Measurements from ENCODE around the gene CDKN2B-AS1. TPM values are rescaled to one million over a fixed set of nuclear protein-coding genes. Genes with fewer than 3 reads are reported as not detected.

CDKN2B-AS1 gene
- total RNA-seq, 1 experiment from 2014 or later = not detected

DNA sequence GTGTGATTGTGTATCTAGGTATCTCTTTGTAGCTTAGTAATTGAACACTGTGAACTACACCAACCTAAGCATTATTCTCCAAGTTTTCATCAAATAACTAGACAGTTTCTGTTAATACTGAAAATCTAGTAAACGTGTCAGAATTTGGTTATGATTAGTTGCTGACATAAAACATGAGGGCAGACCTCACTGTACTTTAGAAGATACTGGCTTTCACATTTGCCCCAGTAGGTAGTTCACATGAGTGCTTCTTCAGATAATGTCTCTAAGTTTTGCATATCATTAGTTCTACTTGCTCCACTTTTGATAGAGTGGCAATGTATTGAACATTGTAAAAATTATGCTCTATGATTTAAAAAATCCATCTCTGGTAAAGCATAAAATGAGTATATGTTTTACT, 7.4 kb downstream of the CDKN2B-AS1 start:
- no peaks in the 10 kb centered on the region; a peak in 1 of 7 replicates for H3K36me3 Mint-ChIP-seq (ENCODE audit: insufficient read depth in 1 of 3, low read depth in 3 of 3)
- H3K79me2 ChIP-seq (ENCODE audit: insufficient read depth, low read length) = no peaks in the 10 kb centered on the region
- whole genome bisulfite sequencing (ENCODE audit: extremely low coverage, insufficient read length, low lambda C conversion rate) = no CpG with 5 or more reads among the region's 1 CpG
- DNase-seq = no peak
- no peaks in the 10 kb centered on the region for H4K20me1 ChIP-seq (ENCODE audit: control insufficient read depth, insufficient read depth, insufficient read length)
- no peak overlapping the region for H4K5ac ChIP-seq (ENCODE audit: insufficient read length, low read depth, low read length)
- H3K27ac Mint-ChIP-seq = no peak overlapping the region
- peaks cover 27% of the 10 kb centered on the region; the same call in 1 of the 2 replicates for H3K27me3 ChIP-seq (ENCODE audit: insufficient read depth, low read length)
- H2BK5ac ChIP-seq (ENCODE audit: insufficient read length, low read length) = no peak overlapping the region
- no peaks in the 10 kb centered on the region for H3K79me1 ChIP-seq (ENCODE audit: insufficient read depth, low read depth, low read length, poor library complexity, severe bottlenecking)
- H2AK5ac ChIP-seq (ENCODE audit: insufficient read length, low read length) = no peak overlapping the region
- H3K4me2 ChIP-seq (ENCODE audit: insufficient read depth, insufficient read length, low read length) = no peak overlapping the region
- H3T11ph ChIP-seq (ENCODE audit: low read length) = no peak overlapping the region
- H3K9me3 Mint-ChIP-seq = no peaks in the 10 kb centered on the region; a peak in 1 of 5 replicates
- H2BK12ac ChIP-seq (ENCODE audit: insufficient read length, low read depth, low read length) = no peak overlapping the region
- no peak overlapping the region for H2BK20ac ChIP-seq (ENCODE audit: low read depth, low read length, poor library complexity, severe bottlenecking)
- H3K9me3 ChIP-seq (ENCODE audit: control insufficient read depth, low read depth, low read length) = no peaks in the 10 kb centered on the region
- no peak overlapping the region for H3K56ac ChIP-seq (ENCODE audit: insufficient read length, low read depth, low read length)
- H3K4ac ChIP-seq (ENCODE audit: low read depth, low read length) = no peak overlapping the region
- no peak overlapping the region for H2BK15ac ChIP-seq (ENCODE audit: low read depth, low read length)
- H3K27me3 Mint-ChIP-seq (ENCODE audit: low read depth) = peaks cover 90% of the 10 kb centered on the region
- no peaks in the 10 kb centered on the region for H3K4me1 ChIP-seq (ENCODE audit: insufficient read depth, low read length)
- H3K4me1 Mint-ChIP-seq = peaks cover 19 to 28% of the 10 kb centered on the region in 2 experiments
- H4K8ac ChIP-seq (replicated peaks; ENCODE audit: insufficient read length, low read depth, low read length) = no peak overlapping the region
- H3K18ac ChIP-seq (ENCODE audit: insufficient read length, low read depth, low read length) = no peak overlapping the region
- H3K27ac ChIP-seq (ENCODE audit: insufficient read length, low read depth, low read length) = no peak overlapping the region
- TF ChIP-seq, protein P1, sequence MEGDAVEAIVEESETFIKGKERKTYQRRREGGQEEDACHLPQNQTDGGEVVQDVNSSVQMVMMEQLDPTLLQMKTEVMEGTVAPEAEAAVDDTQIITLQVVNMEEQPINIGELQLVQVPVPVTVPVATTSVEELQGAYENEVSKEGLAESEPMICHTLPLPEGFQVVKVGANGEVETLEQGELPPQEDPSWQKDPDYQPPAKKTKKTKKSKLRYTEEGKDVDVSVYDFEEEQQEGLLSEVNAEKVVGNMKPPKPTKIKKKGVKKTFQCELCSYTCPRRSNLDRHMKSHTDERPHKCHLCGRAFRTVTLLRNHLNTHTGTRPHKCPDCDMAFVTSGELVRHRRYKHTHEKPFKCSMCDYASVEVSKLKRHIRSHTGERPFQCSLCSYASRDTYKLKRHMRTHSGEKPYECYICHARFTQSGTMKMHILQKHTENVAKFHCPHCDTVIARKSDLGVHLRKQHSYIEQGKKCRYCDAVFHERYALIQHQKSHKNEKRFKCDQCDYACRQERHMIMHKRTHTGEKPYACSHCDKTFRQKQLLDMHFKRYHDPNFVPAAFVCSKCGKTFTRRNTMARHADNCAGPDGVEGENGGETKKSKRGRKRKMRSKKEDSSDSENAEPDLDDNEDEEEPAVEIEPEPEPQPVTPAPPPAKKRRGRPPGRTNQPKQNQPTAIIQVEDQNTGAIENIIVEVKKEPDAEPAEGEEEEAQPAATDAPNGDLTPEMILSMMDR (conservative IDR thresholded peaks at IDR 0.05) = no peak
- no peak overlapping the region for H4K91ac ChIP-seq (ENCODE audit: insufficient read length, low read depth, low read length)
- H2BK120ac ChIP-seq (ENCODE audit: low read depth, low read length, poor library complexity, severe bottlenecking) = no peak overlapping the region
- H3K14ac ChIP-seq (ENCODE audit: insufficient read depth, low read length) = no peak overlapping the region
- H3K23me2 ChIP-seq (ENCODE audit: insufficient read length, low read depth, low read length, poor library complexity, severe bottlenecking) = peaks cover 5% of the 10 kb centered on the region
- H3K4me3 Mint-ChIP-seq = no peak overlapping the region
- no peak overlapping the region for H3K9ac ChIP-seq (ENCODE audit: extremely low read depth, insufficient read length, low read length)
- no peak overlapping the region for H2AFZ ChIP-seq (ENCODE audit: low read length)
- no peak overlapping the region for H3K23ac ChIP-seq (ENCODE audit: insufficient read length, low read depth, low read length)

Data from H9 (cell line).